GM18870 (cell line): ENCODE data around the gene POFUT1.
"Not testable (repeated sequence)": the region's sequence is repeated elsewhere in the genome, so short reads cannot be mapped to it uniquely, and the experiment has no call there.

Experiments used
- ATAC-seq: cut with Tn5 transposase; IDR thresholded peaks from one replicate; pipeline ENCODE4 v1.9.1; 2021; ENCODE audit warnings: moderate library complexity; ENCODE audit not compliant: unreplicated experiment

POFUT1 gene

GRCh38 chr20:32271620-32272019 is 63.9 kb downstream of the POFUT1 start:
- no peak for ATAC-seq

DNA sequence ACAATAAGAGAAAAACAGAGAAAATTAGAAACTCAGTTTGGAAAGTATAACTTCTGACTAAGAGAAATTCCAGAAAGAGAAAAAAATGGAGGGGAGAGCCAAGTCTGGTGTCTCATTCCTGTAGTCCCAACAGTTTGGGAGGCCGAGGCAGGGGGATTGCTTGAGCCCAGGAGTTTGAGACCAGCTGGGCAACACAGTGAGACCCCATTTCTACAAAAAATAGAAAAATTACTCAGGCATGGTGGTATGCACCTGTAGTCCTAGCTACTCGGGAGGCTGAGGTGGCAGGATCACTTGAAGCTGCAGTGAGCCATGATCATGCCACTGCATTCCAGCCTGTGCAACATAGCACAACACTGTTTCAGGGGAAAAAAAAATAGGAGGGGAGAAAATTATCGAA is 66.7 kb downstream of the POFUT1 start:
- ATAC-seq: no peak

DNA sequence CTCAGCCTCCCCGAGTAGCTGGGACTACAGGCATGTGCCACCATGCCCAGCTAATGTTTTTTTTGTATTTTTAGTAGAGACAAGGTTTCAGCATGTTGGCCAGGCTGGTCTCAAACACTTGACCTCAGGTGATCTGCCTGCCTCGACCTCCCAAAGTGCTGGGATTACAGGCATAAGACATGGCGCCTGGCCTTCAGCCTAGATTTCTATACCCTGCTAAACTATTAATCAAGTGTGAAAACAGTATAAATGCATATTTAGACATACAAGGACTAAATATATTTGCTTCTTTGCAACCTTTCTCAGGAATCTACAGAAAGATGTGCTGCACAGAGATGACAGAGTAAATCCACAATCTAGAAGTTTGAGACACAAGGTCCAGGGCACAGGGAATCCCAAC is 67.5 kb downstream of the POFUT1 start:
- ATAC-seq: not testable (repeated sequence)

GRCh38 chr20:32277361-32278198 is 69.9 kb downstream of the POFUT1 start, which contains the start of gene KIF3B:
TSS of gene KIF3B (plus strand) at chr20:32277651. CDS start at chr20:32309778, 32,127 bp downstream.
- no peak for ATAC-seq

GRCh38 chr20:32278199-32278643 is 70.5 kb downstream of the POFUT1 start:
- peak; percentile 69 for ATAC-seq

- ATAC-seq: no peak
Measured at GRCh38 chr20:32281711-32282110, 74.0 kb downstream of the POFUT1 start.

DNA sequence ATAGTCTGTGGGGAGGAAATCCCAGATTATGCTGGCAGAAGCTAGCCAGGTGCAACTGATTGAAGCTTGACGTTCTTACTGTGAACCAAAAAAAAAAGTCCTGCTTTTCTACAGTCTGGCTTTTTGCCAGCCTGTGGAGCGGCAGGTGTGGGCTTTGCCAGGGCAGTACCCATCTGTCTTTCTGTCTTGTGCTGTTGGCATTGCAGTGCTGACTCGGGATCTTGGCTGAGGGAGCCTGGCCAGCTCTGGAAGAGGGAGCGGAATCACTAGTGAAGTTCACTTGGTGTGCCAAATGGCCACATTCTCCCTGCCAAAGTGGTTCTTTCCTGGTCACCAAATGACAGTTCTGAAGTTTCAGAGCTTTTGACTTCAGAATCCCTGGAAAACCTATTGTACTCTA is 74.8 kb downstream of the POFUT1 start:
- no peak for ATAC-seq

DNA sequence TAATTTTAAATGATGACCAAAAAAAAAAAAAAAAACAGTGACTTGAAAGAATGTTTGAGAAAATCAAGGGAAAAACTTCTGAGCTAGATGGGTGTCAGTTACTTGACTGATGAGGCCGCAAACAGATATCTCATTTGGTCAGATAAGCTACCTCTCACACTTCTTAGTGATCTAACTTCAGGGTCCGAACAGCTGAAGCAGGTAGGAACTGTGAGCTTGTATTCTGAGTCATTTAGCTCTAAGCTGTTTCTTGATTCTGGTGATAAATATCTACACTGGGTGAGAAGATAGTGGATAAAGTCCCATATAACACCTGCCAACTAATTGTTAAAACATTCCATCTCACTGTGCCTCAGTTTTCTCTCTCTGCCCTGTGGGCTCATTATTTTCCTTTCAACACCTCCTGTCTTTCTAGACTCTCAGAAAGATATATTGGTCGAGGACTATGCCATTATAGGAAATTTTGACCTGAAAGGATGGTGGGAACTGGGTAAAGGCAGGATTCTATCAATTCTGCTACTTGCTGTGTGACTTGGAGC is 77.5 kb downstream of the POFUT1 start:
- no peak for ATAC-seq

DNA sequence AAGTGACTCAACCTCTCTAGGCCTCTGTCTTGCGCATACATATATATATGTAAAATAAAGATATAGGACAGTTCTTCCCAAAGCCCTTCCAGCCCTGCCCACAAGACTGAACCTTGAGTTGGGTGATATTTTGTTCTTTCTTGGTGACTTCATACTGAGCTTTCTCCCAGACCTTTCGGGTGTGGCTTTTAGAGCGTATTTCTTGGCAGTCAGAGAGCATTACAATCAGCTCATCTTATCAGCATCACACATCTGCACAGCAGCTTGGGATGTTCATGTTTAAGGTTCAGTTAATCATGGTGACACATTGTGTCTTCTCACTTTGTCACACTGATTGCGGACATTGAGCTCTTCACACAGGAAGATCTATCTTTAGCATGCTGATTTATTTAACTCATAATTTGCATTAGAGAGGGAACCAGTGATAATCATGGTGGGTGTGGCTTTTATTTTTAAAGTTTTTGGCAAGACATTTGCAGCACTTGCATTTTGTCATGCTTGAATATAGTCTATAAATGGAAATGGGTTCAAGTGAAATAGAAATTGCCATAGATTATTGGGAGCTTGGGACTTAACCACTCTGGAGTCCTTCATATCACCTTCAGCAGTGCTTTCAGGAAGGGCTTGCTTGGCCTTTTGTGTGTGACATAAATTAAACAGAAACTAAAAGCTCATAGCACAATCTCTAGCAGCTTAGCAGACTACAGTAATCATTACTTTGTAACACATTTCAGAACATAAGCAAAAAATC is 78.1 kb downstream of the POFUT1 start:
- no peak for ATAC-seq

DNA sequence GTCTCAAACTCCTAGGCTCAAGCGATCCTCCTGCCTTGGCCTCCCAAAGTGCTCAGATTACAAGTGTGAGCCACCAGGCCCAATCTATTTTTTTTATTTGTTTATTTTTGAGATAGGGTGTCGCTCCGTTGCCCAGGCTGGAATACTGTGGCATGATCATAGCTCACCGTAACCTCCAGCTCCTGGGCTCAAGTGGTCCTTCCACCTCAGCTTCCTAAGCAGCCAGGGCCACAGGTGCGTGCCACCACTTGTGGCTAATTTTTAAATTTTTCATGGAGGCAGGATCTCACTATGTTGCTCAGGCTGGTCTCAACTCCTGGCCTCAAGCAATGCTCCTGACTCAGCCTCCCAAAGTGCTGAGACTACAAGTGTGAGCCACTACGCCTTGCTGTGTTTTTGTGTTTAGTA is 79.6 kb downstream of the POFUT1 start:
- no peak for ATAC-seq
